Cardiac muscle cell (in vitro differentiated cells and primary cell): Measurements from ENCODE around the gene ATG10. TPM values are rescaled to one million over a fixed set of nuclear protein-coding genes. Genes with fewer than 3 reads are reported as not detected.

Experiments
- DNase-seq, 2 donors: peaks; one replicate each; pipeline versions ENCODE4 v3.0.0 to v3.0.0-alpha.2; 2010 to 2017; ENCODE audit warnings: low read depth in 1 of 2, low spot score in 1 of 2
- H3K27ac ChIP-seq: fragments of 200-600 bp; sonication (generic); 2 replicates; pipeline ENCODE4 v1.5.1; 2016
- H3K27me3 ChIP-seq: fragments of 200-600 bp; sonication (generic); 2 replicates; pipeline ENCODE4 v1.6.0; 2016; ENCODE audit warnings: control low read depth
- H3K36me3 ChIP-seq: fragments of 200-600 bp; sonication (generic); 2 replicates; pipeline ENCODE4 v1.5.1; 2016; ENCODE audit warnings: control low read depth
- H3K4me1 ChIP-seq: fragments of 200-600 bp; sonication (generic); 2 replicates; pipeline ENCODE4 v1.8.1; 2017; ENCODE audit warnings: low read depth, mild to moderate bottlenecking, mixed run types
- H3K4me3 ChIP-seq: fragments of 200-600 bp; sonication (generic); 2 replicates; pipeline ENCODE4 v1.5.1; 2016; ENCODE audit warnings: mild to moderate bottlenecking
- H3K9me3 ChIP-seq: fragments of 200-600 bp; sonication (generic); 2 replicates; pipeline ENCODE4 v1.5.1; 2017; ENCODE audit warnings: low read depth, mild to moderate bottlenecking, control low read depth
- polyA plus RNA-seq: library from polyadenylated mRNA; unstranded; fragments of >200 nt; fragmentation: Nextera tagmentation; extraction: Ambion mirVana; gene quantifications from 2 replicates; pipeline ENCODE4 v1.2.1, GENCODE V29; 2016
- total RNA-seq: library from RNA; depleted of rRNA; stranded (reverse); fragments of >200 nt; gene quantifications from 2 replicates; pipeline ENCODE4 v1.2.3, GENCODE V29; 2016
- TF ChIP-seq, protein P1 (sequence below): IDR thresholded peaks from 2 replicates; pipeline ENCODE4 v1.5.1; 2012; ENCODE audit warnings: low read depth, mild to moderate bottlenecking, low read length

The ATG10 gene
- total and polyA plus RNA-seq, 2 experiments from 2014 or later, result 9.0 to 28.0 TPM

DNA sequence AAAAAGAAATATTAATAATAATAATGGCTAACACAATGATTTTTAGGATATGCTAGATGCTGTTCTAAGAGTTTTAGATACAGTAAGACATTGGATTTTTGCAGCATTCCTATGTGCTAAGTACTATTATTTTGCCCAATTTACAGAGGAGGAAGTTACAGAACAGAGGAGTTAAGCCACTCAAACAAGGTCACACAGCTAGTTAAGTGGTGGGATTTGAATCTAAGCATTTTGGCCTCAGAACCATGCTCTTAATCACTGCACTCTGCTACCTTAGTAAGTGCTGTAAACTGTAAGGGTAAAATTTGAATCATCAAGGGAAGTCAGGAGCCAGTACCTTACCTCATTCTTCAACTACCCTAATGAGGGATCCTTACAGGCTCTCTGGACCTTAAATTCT lies 280.9 kb downstream of the ATG10 start:
- Histone ChIP-seq H3K27ac (no peak overlapping the region), H3K36me3 (no peaks in the 10 kb centered on the region), H3K9me3 (no peaks in the 10 kb centered on the region), H3K27me3 (no peaks in the 10 kb centered on the region), H3K4me1 (no peaks in the 10 kb centered on the region), H3K4me3 (no peak overlapping the region)
- DNase-seq, result no peak
- TF ChIP-seq, protein P1, sequence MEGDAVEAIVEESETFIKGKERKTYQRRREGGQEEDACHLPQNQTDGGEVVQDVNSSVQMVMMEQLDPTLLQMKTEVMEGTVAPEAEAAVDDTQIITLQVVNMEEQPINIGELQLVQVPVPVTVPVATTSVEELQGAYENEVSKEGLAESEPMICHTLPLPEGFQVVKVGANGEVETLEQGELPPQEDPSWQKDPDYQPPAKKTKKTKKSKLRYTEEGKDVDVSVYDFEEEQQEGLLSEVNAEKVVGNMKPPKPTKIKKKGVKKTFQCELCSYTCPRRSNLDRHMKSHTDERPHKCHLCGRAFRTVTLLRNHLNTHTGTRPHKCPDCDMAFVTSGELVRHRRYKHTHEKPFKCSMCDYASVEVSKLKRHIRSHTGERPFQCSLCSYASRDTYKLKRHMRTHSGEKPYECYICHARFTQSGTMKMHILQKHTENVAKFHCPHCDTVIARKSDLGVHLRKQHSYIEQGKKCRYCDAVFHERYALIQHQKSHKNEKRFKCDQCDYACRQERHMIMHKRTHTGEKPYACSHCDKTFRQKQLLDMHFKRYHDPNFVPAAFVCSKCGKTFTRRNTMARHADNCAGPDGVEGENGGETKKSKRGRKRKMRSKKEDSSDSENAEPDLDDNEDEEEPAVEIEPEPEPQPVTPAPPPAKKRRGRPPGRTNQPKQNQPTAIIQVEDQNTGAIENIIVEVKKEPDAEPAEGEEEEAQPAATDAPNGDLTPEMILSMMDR, result no peak

DNA sequence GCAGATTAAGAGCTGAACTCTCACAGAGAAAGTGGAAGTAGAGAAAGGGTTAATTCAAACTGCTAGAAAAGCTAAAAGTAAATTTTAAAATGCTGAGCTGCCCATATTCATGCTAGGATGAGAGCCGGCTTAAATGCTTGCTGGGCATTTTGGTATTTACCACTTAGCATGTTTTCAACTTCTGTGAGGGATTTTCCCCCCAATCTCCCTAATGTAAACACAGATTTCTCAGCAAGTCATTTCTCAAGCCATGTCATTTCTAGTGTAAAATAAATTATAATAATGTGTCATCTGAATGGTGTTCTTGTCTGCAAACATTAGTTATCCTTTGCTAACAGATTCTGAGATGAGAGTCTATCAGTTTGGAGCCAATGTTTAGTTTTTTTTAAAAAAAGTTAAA lies 284.0 kb downstream of the ATG10 start:
- TF ChIP-seq, protein P1, result no peak
- Histone ChIP-seq H3K9me3 (no peaks in the 10 kb centered on the region), H3K36me3 (no peaks in the 10 kb centered on the region), H3K4me3 (no peak overlapping the region), H3K27ac (no peak overlapping the region), H3K4me1 (peaks cover 5% of the 10 kb centered on the region), H3K27me3 (no peaks in the 10 kb centered on the region)
- no peak for DNase-seq

DNA sequence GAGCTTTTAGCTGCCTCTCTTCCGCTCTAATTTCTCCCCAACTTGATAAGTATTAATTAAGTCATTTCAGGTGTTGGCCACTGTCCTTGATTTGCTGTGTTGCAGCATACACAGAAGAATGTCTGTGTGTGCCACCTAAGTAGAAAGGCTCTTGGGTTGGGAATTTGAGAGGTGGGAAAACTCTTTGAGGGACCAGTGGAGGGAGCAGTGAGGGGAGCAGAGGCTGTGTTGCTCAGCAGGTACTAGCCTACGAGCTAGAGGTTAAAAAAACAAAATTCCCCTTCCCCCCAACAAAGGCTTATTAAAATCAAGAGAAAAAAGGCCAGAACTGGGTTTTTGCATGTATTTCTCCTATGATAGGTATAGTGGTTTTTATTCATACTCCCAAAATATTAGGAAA lies 285.4 kb downstream of the ATG10 start:
- H3K4me3 ChIP-seq, result no peak overlapping the region
- DNase-seq, result no peak
- no peaks in the 10 kb centered on the region for H3K36me3 ChIP-seq
- no peak overlapping the region for H3K27ac ChIP-seq
- no peaks in the 10 kb centered on the region for H3K9me3 ChIP-seq
- H3K4me1 ChIP-seq, result peaks cover 5% of the 10 kb centered on the region
- TF ChIP-seq, protein P1, result no peak
- H3K27me3 ChIP-seq, result no peaks in the 10 kb centered on the region

DNA sequence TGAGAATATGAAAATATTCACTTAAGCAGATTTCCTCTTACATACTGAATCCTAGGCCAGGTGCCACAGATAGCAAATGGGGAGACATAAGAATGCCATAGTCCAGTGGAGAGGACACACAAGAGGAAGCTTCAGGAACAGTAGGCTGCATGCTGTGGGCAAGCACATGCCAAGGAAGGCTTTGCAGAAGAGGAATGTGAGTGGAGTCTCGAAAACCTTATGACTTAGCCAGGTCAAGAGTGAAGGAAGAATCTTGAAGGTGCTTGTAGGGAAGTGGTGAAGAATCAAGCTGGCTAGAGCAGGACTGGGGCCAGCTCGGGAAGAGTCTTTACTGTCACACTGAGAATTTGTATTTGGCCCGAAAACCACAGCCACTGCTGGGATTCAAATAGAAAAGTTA lies 285.9 kb downstream of the ATG10 start:
- Histone ChIP-seq H3K27me3 (no peaks in the 10 kb centered on the region), H3K36me3 (no peaks in the 10 kb centered on the region), H3K27ac (no peak overlapping the region), H3K4me3 (no peak overlapping the region), H3K4me1 (peaks cover 5% of the 10 kb centered on the region), H3K9me3 (no peaks in the 10 kb centered on the region)
- TF ChIP-seq, protein P1, result no peak
- DNase-seq, result no peak

DNA sequence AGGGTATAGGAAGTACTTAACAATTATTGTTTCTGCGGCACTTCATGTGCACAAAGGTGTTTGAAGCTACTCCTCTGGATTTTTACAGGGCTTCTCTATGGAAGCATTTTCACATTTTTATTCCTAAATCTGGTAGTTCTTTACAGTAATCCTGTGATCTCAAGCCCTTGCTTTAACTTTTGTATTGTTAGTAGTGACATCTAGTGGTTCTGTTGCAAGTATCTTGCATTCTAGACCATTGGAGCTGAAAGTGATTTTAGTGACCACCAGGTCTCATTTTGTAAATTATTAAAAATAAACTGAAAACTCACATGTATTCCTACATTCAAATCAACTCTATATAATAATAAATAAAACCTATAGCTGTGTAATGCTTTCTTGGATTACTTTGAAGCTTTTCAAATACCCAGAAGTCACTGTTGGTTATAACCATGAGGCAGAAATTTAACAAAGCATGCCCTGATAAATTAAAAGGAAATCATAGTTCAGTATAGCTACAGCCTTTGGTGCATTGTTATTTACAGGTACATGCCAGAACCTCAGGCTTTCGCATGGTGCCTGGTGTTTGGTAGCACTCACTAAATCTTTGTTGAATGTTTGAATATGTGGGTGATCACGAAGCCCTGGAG lies 287.5 kb downstream of the ATG10 start:
- DNase-seq, result peak; percentile 21 to 59

More for the DNA sequence above, 287.5 kb downstream of the ATG10 start:
- Histone ChIP-seq H3K27me3 (no peaks in the 10 kb centered on the region), H3K9me3 (no peaks in the 10 kb centered on the region), H3K27ac (no peak overlapping the region), H3K4me1 (peaks cover 5% of the 10 kb centered on the region), H3K36me3 (no peaks in the 10 kb centered on the region), H3K4me3 (no peak overlapping the region)
- TF ChIP-seq, protein P1, result peak; percentile 61
